ENCODE results near the gene OPN4.

DNA sequence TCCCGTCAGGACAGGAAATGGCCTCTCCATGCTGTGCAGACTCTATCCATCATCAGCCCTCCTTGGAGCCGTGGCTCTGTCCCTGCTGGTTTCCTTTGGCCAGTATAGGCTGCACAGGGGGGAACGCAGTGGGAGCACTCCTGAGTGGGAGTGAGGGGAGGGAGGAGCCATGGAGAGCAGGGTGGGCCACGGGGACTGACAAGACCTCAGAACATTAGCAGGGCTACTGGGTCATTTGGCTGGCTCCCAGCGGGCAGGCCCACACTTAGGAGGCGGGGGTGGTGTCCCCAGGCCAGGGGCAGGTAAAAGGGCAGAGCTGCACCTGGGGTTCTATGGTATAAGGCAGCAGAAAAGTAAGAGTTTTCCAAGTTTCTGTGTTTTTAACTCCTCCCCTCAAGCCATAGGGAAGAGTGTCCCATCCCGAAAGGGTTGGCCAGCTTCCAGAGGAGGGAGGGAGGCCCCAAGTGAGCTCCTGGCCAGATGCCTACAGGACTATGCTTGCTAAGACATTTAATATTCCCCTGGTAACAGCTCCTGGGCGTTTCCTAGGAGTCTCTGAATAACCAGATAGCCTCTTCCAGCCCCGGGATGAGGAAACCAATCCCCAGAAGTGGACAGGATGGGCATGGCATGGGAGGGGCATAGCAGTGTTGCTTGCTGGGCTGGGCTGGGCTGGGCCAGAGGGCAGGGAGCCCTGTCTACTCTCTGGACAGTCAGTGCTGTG, 5.5 kb upstream of the OPN4 start:
- TF ChIP-seq CEBPB (IDR thresholded peaks at IDR 0.05) = 0 out of 2 replicates have a peak, but pooled peaks have one; percentile 1
- no peak; the same call in 1 of the 2 replicates for TF ChIP-seq EP300 (IDR thresholded peaks at IDR 0.05; ENCODE audit: borderline replicate concordance)
- TF ChIP-seq, protein P1, sequence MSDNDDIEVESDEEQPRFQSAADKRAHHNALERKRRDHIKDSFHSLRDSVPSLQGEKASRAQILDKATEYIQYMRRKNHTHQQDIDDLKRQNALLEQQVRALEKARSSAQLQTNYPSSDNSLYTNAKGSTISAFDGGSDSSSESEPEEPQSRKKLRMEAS (IDR thresholded peaks at IDR 0.05) = peak; percentile 14; the same call in 1 of the 2 replicates
- TF ChIP-seq RAD21 (IDR thresholded peaks at IDR 0.05; ENCODE audit: low read depth) = peak; percentile 11; the same call in 1 of the 2 replicates
- TF ChIP-seq TEAD4 (IDR thresholded peaks at IDR 0.05) = peak; percentile 36
- peak; percentile 48; the same call in 1 of the 2 replicates for TF ChIP-seq TCF12 (IDR thresholded peaks at IDR 0.05; ENCODE audit: low read depth)
- TF ChIP-seq TAF1 (IDR thresholded peaks at IDR 0.05; ENCODE audit: low read depth) = 0 out of 2 replicates have a peak, but pooled peaks have one; percentile 31
